Fibroblast of pulmonary artery (primary cell): ENCODE results near the gene FANK1.
A peak's percentile ranks its signal among the peaks of the same experiment; 100 is the strongest.
"Not testable (repeated sequence)": the region's sequence is repeated elsewhere in the genome, so short reads cannot be mapped to it uniquely, and the experiment has no call there.

Source experiments
- DNase-seq: peaks from one replicate; pipeline ENCODE4 v3.0.0-alpha.2; 2010; ENCODE audit warnings: low read depth
- H3K4me3 ChIP-seq: replicated peaks from 2 replicates; pipeline ENCODE4 v1.5.1; 2011; ENCODE audit warnings: low read depth, mild to moderate bottlenecking, control low read depth, low read length, moderate library complexity
- TF ChIP-seq, protein P1 (sequence below): IDR thresholded peaks from 2 replicates; pipeline ENCODE4 v1.5.1; 2011; ENCODE audit warnings: mild to moderate bottlenecking, control low read depth, low read length, inconsistent platforms; ENCODE audit errors: missing control alignments

Gene FANK1

DNA sequence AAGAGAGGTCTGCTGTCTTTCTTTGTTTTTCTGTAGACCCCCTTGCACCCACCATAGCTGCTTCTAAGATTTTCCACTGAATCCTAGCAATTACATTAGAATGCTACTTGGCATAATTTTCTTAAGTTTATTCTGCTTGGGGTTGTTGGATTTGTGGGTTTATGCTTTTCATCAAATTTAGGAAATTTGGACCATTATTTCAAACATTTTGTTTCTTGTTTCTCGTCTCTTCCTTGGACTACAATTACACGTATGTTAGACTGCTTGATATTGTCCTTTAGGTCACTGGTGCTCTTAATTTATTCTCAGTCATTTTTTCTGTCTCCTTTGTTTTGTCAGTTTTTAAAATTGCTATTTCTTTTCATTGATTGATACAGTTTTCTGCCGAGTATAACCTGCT is 65.8 kb downstream of the FANK1 start:
- DNase-seq = no peak
- TF ChIP-seq, protein P1, sequence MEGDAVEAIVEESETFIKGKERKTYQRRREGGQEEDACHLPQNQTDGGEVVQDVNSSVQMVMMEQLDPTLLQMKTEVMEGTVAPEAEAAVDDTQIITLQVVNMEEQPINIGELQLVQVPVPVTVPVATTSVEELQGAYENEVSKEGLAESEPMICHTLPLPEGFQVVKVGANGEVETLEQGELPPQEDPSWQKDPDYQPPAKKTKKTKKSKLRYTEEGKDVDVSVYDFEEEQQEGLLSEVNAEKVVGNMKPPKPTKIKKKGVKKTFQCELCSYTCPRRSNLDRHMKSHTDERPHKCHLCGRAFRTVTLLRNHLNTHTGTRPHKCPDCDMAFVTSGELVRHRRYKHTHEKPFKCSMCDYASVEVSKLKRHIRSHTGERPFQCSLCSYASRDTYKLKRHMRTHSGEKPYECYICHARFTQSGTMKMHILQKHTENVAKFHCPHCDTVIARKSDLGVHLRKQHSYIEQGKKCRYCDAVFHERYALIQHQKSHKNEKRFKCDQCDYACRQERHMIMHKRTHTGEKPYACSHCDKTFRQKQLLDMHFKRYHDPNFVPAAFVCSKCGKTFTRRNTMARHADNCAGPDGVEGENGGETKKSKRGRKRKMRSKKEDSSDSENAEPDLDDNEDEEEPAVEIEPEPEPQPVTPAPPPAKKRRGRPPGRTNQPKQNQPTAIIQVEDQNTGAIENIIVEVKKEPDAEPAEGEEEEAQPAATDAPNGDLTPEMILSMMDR = no peak
- H3K4me3 ChIP-seq = no peak overlapping the region

DNA sequence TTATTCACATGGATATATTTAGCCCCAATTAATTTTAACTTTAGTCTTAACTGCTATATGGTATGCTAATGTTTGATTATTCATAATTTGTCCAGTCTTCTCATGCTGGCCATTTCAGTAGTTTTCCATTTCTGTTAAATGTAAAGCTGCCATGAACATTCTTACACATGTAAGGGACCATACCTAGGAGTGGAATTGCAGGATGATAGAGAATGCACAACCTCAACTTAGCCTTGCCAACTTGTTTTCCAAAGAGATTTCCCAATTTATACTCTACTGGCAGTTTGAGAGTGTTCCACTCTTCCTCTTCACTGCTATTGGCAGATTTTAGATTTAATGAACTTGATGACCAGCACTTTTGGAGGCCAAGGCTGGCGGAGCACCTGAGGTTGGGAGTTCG is 68.2 kb downstream of the FANK1 start:
- DNase-seq = no peak
- no peak overlapping the region for H3K4me3 ChIP-seq
- TF ChIP-seq, protein P1 = no peak

GRCh38 chr10:125967533-125967932 is 71.2 kb downstream of the FANK1 start:
- no peak overlapping the region for H3K4me3 ChIP-seq
- no peak for DNase-seq
- TF ChIP-seq, protein P1 = no peak

DNA sequence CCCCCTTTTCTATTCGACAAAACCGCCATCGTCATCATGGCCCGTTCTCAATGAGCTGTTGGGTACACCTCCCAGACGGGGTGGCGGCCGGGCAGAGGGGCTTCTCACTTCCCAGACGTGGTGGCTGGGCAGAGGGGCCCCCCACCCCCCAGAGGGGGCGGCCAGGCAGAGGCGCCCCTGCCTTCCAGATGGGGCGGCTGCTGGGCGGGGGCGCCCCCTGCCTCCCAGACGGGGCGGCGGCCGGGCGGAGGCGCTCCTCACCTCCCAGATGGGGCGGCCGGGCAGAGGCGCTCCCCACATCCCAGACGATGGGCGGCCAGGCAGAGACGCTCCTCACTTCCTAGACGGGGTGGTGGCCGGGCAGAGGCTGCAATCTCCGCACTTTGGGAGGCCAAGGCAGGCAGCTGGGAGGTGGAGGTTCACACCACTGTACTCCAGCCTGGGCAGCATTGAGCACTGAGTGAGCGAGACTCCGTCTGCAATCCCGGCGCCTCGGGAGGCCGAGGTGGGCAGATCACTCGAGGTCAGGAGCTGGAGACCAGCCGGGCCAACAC is 73.8 kb downstream of the FANK1 start:
- not testable (repeated sequence) for H3K4me3 ChIP-seq, DNase-seq

DNA sequence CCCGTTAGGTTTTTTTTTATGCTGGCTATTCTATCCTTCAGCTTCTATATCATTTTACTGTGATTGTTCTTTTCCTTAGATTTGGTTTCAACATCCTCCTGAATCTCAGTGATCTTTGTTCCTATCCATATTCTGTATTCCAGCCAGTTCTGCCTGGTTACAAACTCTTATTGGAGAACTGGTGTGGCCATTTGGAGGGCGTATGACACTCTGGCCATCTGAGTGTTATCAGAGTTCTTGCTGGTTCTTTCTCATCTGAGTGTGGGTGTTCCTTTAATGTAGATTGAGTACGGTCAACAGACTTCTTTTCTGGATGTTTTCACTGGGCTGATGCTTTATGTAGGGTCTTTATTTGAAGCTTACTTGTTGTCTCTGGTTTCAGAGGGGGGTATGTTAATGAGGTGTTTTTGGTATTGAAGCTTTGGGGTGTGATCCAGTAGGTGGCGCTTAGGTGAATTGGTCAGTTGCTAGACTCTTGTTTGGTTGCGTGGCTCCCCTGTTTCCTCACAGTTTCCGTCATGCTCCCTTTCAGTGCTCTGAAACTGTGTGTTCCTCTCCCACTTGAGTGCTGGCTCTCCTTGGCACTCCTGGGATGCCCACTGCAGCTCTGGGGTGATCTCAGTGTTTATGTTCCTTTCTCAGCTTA is 80.7 kb downstream of the FANK1 start:
- TF ChIP-seq, protein P1 = peak; percentile 9

GRCh38 chr10:125979976-125980375 is 83.6 kb downstream of the FANK1 start:
- no peak for DNase-seq
- TF ChIP-seq, protein P1 = no peak
- H3K4me3 ChIP-seq = no peak overlapping the region

More for the DNA sequence above, 80.7 kb downstream of the FANK1 start:
- H3K4me3 ChIP-seq = no peak overlapping the region
- no peak for DNase-seq

DNA sequence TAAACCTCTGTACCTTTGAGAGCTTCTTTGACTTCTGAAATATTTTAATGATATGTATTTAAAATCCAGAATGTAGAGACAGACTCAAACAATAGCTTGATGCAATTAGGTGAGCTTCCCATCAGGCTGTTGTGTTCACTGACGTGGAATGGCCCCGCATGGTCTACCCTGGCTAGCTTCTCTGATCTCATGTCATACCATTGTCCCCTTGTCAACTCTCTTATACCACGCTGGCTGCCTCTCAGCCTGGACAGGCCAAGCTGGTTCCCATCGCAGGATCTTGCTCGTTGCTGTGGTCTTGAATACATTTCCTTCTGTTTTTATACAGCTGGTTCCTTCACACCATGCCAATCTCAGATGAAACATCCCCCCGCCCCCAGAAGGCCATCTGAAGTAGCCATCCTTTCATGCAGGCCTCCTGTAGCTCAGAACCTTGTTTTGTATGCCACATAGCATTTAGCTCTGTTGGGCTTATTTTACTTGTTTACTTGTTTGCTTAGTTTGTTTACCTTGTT is 84.2 kb downstream of the FANK1 start:
- TF ChIP-seq, protein P1 = no peak
- no peak for DNase-seq
- H3K4me3 ChIP-seq = no peak overlapping the region
